ENCODE data around the gene NEUROG1.
"Not testable (repeated sequence)": the region's sequence is repeated elsewhere in the genome, so short reads cannot be mapped to it uniquely, and the experiment has no call there.

NEUROG1 gene

DNA sequence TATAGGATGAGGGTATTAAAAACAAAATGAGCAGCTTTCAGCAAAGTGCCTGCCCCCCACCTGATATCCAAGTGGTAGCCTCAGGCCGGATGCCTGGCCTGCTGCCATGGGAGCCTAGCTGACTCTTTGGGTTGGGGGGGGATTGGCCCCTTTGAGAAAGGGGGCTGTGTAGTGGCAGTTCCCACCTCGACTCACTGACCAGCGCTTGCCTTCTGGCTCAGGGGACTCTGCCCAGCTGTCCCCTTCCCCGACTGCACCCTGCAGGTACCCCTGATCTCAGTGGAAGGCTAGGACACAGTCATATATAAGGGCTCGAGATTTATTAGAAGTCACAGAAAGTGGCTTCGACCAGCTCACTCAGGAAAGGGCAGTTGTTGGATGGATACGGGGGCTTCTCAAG lies 1.5 kb upstream of the NEUROG1 start:
- DNase-seq (ENCODE audit: low spot score), result no peak

GRCh38 chr5:135535420-135535819 lies 344 bp downstream of the NEUROG1 start:
- no peak for DNase-seq (ENCODE audit: low spot score)

GRCh38 chr5:135534609-135535419 lies 950 bp downstream of the NEUROG1 start:
- DNase-seq (ENCODE audit: low spot score), result no peak

GRCh38 chr5:135533794-135534193 lies 2.0 kb downstream of the NEUROG1 start:
- no peak for DNase-seq (ENCODE audit: low spot score)

DNA sequence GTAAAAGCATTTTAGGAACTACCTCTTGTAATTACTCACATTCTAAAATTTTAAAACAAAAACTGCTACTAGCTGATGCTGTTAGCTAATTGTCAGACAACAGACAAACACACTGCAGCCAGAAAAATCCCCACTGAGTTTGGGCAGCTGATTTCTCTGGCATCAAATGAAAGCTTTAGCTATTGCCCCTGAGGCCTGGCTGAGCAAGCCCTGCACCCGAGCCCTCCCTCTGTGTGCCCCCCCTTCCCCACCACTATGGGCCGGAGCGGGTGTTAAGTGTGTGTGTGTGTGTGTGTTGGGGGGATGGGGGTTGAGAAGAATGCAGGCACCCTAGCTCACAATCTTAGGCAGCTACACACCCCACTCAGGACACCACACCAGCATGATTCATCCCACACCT lies 2.4 kb downstream of the NEUROG1 start:
- DNase-seq (ENCODE audit: low spot score), result no peak

GRCh38 chr5:135529576-135529975 lies 6.2 kb downstream of the NEUROG1 start:
- DNase-seq (ENCODE audit: low spot score), result not testable (repeated sequence)

- no peak for DNase-seq (ENCODE audit: low spot score)
Observed at GRCh38 chr5:135526924-135527323, 8.8 kb downstream of the NEUROG1 start.

- DNase-seq (ENCODE audit: low spot score), result no peak
Observed at GRCh38 chr5:135521964-135522363, 13.8 kb downstream of the NEUROG1 start.

GRCh38 chr5:135517631-135518030 lies 18.1 kb downstream of the NEUROG1 start:
- DNase-seq (ENCODE audit: low spot score), result no peak

- no peak for DNase-seq (ENCODE audit: low spot score)
Observed at GRCh38 chr5:135514116-135514515, 21.6 kb downstream of the NEUROG1 start.

GRCh38 chr5:135511761-135512575 lies 23.8 kb downstream of the NEUROG1 start:
- no peak for DNase-seq (ENCODE audit: low spot score)

DNA sequence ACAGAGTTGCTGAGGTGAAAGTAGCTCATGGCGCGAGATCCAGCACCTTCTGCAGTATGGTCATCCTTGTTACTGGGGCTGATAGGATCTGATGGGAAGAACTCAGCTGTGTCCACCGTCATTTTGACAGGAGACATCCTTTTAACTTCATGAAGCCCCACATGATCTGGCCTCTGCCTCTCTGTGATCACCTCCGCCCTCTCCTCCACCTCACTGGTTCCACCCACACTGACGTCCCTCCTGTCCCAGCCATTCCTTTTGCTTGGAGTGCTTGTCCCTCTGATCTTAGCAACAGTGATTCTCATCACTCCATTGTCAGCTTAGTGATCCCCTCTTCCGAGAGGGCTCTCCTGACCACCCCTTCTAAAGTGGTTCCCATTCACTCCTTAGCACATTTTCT lies 25.8 kb downstream of the NEUROG1 start:
- DNase-seq (ENCODE audit: low spot score), result no peak

DNA sequence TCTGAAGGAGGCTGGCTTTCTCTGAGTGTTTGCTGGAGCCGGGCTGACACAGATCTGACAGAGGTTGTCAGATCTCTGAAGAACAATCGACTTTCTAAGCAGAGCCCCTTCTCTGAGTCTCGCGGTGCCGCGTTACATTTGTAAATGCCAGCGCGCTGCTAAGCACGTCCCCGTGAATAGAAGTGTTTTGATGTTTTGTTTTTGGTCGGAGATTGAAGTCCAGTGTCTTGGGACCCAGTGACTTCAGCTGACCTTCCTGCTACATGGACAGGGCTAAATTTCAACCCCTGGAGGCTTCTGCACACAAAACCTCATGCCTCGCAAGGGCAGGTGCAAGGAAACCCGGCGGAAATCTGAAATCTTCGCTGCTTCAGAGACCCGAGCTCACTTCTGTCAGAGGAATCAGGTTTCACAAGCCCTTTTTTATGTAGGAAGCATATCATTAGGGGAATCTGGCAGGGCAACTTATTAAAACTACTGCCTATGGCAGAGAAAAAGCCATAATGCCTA lies 27.2 kb downstream of the NEUROG1 start:
- DNase-seq (ENCODE audit: low spot score), result no peak

GRCh38 chr5:135505973-135506372 lies 29.8 kb downstream of the NEUROG1 start:
- no peak for DNase-seq (ENCODE audit: low spot score)

- DNase-seq (ENCODE audit: low spot score), result no peak
Observed at GRCh38 chr5:135504376-135504775, 31.4 kb downstream of the NEUROG1 start.

- no peak for DNase-seq (ENCODE audit: low spot score)
Observed at GRCh38 chr5:135503871-135504270, 31.9 kb downstream of the NEUROG1 start.

GRCh38 chr5:135502836-135503520 lies 32.8 kb downstream of the NEUROG1 start:
- no peak for DNase-seq (ENCODE audit: low spot score)

- no peak for DNase-seq (ENCODE audit: low spot score)
Observed at GRCh38 chr5:135501965-135502364, 33.8 kb downstream of the NEUROG1 start.

- no peak for DNase-seq (ENCODE audit: low spot score)
Observed at GRCh38 chr5:135498637-135498995, 37.1 kb downstream of the NEUROG1 start.

DNA sequence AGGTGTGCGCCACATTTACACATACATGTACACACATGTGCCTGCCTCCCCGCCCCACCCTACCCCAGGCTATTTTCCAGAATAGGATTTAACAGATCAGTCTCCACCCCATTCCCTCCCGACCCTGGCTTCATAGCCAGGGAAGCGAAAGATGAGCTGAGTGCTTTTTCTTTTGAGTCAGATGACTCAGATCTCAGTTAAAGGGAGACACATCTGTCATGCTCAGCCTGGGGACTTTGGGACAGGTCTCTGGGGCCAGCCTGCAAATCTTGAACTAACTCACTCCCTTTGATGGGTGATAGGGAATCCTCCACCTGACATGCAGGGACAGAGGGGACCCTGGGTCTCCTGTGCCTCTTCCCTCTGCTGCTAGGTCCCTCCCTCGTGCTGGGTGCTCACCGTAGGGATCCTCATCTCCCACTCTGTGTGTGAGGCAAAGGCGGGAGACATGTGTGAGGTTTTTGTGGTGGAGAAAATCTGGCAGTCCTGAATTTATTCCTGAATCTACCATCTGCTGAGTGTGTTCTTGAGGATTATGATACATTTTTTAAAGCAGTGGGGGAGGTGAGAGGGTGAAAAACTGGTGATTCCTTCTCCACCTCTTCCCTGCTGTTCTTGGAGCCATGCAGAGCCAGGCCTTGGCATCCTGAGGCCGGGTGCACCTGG lies 37.7 kb downstream of the NEUROG1 start:
- no peak for DNase-seq (ENCODE audit: low spot score)

DNA sequence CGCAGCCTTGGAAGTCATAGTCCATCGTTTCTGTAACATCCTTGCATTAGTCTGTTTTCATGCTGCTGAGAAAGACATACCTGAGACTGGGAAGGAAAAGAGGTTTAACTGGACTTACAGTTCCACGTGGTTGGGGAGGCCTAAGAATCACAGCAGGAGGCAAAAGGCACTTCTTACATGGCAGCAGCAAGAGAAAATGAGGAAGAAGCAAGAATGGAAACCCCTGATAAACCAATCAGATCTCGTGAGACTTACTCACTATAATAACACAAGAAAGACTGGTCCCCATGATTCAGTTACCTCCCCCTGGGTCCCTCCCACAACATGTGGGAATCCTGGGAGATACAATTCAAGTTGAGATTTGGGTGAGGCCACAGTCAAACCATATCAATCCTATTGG lies 40.2 kb downstream of the NEUROG1 start:
- not testable (repeated sequence) for DNase-seq (ENCODE audit: low spot score)

DNA sequence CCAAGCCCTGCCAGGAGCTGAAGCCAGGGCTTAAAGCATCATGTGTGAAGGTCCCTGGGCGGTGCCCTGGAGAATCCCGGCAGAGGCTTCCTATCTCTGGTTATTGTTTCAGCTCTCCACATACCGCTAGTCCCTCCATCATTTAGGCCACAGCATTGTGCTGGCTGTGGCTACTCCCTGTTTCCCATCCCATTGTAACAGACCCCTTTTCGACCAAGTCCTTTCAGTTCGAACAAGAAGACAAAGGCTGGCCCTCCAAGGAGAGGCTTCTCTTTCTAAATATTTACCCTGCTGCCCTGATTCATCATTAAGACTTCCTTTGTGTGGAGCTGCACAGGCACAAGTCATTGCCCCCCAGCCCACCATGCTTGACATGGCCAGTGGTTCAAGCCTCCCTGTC lies 41.6 kb downstream of the NEUROG1 start:
- DNase-seq (ENCODE audit: low spot score), result no peak

Data from COLO829 (cell line).